NCI-H2171 (cell line): ENCODE data around the gene MRPS25.

Experiments
- DNase-seq: peaks from one replicate; lab custom pipeline; 2025; lab: John Stamatoyannopoulos, UW

The MRPS25 gene

DNA sequence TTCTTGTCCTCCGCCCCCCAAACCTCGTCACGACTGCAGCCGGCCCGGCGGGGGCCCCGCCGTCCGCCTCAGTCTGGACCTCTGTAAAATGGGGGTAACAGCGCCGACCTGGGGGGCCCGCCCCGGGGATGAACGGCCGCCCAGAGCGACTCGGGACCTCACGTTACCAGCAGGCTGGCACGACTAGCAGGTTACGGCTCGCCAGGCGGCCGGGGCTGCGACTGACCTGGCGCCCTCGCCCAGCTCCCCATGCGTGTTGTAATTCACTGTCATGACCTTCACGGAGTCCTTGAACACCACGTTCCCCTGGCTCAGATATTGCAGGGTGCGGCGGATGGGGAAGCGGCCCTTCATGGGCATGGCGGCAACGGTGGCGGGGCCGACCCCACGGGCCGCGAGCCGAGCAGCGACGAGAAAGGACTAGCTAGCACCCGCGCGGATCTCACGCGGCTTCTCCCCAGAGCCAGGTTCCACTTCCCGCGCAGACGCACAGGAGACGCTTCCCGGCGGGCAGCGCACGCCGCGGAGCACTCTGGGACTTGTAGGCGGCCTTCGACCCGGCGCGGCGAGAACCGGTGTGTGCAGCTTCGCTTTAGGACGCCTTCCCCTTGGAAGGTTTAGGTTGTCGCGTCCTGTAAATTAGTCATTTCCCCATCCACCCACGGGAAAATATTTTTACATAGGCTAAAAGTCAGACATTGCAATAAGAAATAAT, at the start of gene MRPS25:
TSS of gene MRPS25 (minus strand) at position 481 of the 715 bp plus-strand sequence. CDS start at position 360, 121 bp downstream.
- peak; percentile 80 for DNase-seq

- DNase-seq: no peak
Observed at GRCh38 chr3:15113884-15114283, 48.8 kb upstream of the MRPS25 start.

DNA sequence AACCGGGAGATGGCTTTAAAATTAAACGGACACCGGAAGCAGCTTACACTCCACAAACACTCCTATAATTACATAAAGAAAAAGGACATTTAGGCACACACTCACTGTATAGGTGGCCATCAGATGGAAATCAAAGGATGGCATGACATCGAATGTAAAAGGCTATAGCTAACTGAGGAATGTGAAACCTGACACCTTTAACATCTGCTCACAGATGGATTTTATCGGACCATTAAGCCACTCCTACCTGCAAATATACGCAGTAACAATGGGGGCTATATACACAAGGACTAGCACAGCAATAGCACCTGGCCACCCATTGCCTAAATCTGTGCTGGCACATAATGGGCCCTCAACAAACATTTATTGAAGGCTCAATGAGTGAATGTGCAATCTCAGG, 48.4 kb upstream of the MRPS25 start:
- DNase-seq: no peak

GRCh38 chr3:15112011-15112410, 46.9 kb upstream of the MRPS25 start:
- DNase-seq: no peak

DNA sequence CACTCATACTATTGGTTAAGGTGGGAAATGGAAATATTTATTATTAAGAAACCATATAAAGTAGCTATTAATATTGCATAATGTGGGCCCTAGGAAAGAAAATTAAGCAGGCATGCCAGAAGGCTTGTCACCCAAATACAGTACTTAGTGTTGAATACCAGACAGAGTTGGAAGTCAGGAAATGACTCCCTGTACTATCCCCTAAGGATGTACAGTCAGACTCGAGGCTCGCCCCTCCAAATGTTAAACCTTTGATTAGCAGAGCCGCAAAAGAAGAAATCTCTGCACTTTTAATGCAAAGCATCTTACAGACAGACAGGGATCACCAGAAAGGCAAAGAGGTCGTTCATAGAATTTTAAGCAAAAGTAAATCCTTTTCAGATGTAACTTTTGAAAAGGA, 45.1 kb upstream of the MRPS25 start:
- DNase-seq: no peak

- DNase-seq: no peak
Observed at GRCh38 chr3:15108869-15109268, 43.8 kb upstream of the MRPS25 start.

DNA sequence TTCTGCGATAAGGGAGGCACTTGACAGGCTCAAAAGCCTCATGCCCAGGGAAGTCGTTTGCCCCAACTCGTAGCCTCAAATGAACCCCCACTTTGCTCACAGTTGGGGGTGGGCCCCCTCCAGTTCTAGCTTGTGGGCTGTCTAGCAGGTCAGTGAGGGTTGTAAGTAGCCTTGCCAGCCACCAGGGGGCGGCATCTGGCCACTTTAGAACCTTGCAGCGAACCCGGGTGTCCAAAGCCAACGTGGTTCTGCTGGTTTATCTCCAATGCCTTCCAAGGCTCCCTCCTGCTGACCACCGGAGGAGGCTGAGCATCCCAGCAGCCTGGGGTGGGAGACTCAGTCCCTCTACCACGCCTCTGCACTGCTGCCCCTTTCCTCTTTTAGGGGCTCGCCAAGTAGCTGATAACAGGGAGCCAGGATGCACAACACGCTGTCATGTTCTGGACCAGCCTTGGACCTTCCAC, 43.0 kb upstream of the MRPS25 start:
- peak; percentile 30 for DNase-seq

DNA sequence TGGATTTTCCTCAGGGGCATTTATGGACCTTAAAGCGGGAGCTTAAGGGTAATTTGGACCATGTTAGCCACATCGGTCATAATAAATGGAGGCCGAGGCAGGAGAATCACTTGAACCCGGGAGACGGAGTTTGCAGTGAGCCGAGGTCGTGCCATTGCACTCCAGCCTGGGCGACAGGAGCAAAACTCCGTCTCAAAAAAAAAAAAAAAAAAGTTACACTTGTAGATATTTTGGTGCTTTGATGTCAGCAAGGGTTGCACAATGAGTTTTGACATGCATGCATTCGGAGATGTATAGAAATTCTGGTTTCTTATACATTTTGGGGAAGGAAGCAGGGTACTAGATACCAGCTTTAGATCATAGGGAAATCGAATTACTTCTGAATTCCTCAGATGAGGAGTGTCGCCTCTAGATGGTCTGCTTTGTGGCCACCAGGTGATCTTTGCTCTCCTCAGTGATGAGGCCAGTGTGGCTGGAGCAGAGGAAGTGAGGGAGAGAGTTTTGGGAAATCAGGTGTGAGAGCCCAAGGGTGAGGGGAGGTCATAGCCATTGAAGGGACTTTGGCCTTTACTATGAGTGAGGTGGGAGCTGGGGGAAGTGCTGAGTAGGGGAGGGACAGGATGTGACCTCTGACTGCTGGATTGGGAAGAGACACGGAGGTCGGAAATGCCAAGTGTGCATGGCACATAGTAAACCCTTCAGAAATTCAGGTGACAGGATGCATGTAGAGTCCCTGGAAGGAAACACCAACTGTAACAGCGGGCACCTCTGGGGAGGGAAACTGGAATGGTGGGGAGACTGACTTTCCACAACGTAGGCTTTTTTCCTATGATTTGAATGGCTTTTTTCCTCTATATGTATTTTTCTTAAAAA, 42.2 kb upstream of the MRPS25 start:
- DNase-seq: no peak

GRCh38 chr3:15102836-15103235, 37.7 kb upstream of the MRPS25 start:
- DNase-seq: no peak

GRCh38 chr3:15102256-15102655, 37.1 kb upstream of the MRPS25 start:
- DNase-seq: no peak

DNA sequence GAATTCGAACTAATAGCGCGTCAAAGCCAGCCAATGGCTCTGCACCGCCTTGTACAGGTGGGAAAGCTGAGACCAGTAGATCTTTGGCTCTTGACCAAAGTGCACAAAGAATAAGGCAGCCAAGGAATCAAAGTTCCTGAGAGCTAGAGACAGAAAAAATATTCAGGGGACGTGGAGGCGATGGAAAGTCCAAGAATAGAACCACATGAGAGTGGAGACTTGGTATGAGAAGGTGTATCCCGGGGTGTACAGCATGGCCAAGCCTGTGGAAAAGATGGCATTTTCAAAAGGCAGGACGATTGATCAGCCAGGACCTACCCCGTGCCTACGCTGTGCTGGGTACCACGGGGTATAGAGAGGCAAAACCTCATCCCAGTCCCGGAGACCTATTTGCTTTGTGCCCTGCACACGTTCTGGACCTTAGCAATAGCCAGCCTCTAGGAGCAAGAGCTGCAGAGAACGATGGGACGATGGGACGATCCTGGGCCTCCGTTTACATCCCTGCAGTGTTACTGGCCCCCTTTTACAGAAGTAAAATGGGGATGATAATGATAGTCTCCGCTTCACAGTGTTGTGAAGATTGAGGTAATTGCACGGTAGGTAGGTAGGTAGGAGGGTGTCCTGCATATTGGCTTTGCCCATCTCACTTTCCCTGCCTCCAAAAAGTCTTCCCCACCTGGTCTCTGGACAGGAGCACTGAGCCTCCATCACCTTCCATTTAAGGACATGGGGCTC, 34.4 kb upstream of the MRPS25 start:
- DNase-seq: no peak

GRCh38 chr3:15098503-15099363, 33.6 kb upstream of the MRPS25 start, which contains the start of gene RBSN:
Gene RBSN, minus strand, starts transcription at chr3:15099148. Its CDS starts 3,028 bp downstream, at chr3:15096120.
- DNase-seq: peak; percentile 87

DNA sequence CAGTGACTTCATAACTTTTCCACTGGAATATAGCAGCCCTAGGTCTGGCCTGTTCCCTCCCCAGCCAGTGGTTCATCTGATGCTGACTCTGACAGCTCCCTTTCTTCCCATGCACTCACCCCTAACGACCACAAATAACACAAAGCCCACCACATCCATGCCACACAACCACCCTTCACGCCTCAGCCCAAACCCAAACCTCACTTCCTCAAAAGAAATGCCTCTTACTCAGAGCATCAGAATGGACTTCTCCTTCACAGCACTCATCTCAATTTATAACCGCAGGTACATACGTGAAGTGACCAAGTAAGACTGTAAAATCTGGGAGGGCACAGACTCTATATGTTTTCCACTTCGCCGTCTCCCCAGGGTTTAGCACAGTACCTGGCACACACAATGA, 32.8 kb upstream of the MRPS25 start:
- no peak for DNase-seq

DNA sequence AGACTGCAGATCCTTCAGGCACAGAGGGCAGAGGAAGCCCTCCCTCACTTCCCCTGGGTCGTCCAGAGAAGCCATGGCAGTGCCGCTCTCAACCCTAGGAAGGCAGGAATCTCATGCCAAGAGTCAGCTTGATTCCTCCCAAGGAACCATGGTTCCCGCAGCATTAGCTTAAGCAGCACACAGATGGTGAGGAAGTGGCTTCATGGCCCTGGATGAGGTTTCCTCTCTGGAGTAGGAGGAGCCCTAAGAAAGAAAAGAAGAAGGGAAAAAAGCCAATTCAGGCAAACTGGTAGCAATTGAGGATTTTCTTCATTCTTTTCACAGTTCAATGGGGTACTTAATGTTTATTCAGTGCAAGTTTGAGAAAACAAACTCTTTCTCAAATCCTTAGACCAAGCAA, 30.9 kb upstream of the MRPS25 start:
- no peak for DNase-seq

- DNase-seq: no peak
Observed at GRCh38 chr3:15094187-15094875, 29.2 kb upstream of the MRPS25 start.

GRCh38 chr3:15092686-15093085, 27.6 kb upstream of the MRPS25 start:
- no peak for DNase-seq

GRCh38 chr3:15091575-15091974, 26.5 kb upstream of the MRPS25 start:
- DNase-seq: no peak

- no peak for DNase-seq
Observed at GRCh38 chr3:15089201-15089600, 24.1 kb upstream of the MRPS25 start.

- no peak for DNase-seq
Observed at GRCh38 chr3:15086699-15087098, 21.6 kb upstream of the MRPS25 start.

DNA sequence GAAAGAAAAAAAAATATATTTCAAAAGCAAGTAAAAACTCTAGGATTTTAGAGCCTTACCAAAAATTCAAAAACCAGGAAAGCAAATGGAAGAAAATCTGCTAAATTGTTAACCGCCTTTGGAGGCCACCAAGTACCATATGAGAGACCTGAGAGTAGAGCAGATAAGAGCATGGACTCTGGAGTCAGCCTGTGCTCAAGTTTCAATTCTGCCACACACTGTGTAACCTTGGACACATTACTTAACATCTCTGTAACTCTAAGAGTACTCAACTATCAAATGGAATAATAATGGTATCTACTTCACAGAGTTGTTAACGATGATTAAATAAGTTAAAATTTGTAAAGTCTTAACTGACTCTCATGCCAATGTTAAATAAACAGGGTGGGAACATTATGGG, 21.1 kb upstream of the MRPS25 start:
- DNase-seq: no peak

GRCh38 chr3:15083252-15083651, 18.1 kb upstream of the MRPS25 start:
- DNase-seq: no peak
